Effector CD8-positive, alpha-beta T cell (primary cell): Measurements from ENCODE around the gene CPS1.

Experiments used
- DNase-seq: peaks from one replicate; lab custom pipeline; 2025; lab: John Stamatoyannopoulos, UW
- total RNA-seq, 4 experiments: gene quantifications; one replicate each; lab custom pipeline; 2026; lab: John Stamatoyannopoulos, UW

The CPS1 gene
- total RNA-seq, result 0 to 1.4 (median 0.61) reads per million in 4 experiments

DNA sequence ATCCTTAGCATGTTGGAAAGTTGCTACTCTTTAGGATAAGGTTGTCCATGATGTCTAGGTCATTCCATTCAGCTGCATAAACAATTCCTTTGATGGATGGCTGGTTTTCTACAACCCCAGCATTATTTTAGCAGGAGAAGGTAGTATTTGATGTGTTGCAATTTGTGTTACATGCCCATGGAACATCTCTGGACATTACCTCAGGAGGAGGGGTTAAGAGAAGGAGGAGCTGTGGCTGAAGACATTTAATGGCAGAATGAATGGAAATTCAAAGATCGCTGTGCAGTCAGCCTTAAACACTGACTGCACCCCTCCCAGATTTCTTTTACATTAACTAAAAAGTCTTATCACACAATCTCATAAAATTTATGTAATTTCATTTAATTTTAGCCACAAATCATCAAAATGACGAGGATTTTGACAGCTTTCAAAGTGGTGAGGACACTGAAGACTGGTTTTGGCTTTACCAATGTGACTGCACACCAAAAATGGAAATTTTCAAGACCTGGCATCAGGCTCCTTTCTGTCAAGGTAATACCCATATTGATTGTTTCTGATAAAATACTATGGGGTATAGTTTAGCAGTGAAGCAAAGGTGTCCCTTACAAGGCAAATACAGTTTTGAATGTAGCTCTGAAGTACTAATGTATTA is at the start of gene CPS1:
CPS1 (plus strand) TSS at position 271 of the 652 bp plus-strand sequence; CDS start at position 406, 135 bp downstream.
- no peak for DNase-seq

DNA sequence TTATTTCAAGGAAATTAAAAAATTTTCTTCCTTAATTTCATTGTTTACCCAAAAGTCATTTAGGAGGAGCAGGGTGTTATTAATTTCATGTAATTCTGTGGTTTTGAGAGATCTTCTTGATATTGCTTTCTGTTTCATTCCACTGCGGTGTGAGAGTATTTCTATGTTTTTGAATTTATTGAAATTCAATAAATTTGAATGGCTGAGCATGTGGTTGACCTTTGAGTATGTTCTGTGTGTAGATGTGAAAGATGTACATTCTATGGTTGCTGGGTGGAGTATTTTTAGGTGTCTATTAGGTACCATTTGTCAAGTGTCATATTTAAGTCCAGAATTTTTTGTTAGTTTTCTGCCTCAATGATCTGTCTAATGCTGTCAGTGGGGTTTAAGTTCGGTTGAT is 40.5 kb upstream of the CPS1 start:
- no peak for DNase-seq

DNA sequence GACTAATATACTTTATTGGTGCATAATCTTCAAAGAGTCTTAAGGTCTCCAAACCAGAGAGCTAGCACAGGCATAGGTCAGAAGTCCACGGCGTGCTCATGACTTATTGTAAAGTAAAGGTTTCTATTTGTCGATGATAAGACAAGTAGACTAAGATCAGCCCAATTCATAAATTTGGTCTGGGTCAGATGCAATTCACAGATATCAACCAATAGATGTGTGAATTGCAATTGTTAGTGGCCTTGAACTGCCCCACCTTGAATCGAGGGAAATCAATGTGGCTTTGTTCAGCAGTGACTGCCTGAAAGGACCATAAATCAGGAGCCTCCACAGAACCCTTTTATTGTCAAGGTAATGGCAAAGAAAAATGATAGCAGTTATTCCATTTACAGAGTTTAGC is 39.1 kb upstream of the CPS1 start:
- no peak for DNase-seq

DNA sequence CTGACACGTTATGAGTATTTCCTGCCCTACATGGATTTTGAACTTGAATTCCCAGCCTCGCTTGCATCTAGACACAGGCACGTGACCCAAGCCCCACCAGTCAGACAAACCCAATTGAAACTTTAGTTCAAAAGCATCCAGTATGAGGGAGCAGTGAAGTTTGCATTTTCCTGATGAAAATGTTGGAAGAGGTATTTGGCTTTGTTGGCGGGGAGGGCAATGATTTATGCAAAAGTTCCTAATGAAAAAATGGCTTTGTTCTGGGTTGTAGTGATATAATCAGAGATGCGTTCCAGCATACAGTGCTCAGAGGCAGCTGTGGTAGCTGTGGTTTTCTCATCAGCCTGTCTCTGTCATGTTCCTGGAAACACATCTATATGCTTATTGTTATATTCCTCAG is 36.8 kb upstream of the CPS1 start:
- DNase-seq, result no peak

DNA sequence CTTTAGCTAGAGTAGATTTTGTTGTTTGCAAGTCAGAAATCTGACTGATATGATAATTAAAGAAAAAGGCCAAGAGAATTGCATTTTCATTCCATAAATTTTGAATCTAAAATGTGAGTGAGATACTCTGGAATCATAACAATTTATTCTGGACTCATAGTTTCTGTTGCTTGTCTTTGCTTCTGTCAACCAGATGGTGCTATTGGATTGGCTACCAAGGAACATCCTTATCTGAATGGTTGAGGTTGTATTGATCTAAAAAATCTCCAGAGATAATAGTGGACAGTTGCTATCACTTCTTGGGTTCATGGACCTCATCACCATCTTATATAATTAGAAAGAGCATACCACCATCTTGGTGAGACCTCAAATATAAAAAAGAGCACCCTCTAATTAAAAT is 34.0 kb upstream of the CPS1 start:
- no peak for DNase-seq

DNA sequence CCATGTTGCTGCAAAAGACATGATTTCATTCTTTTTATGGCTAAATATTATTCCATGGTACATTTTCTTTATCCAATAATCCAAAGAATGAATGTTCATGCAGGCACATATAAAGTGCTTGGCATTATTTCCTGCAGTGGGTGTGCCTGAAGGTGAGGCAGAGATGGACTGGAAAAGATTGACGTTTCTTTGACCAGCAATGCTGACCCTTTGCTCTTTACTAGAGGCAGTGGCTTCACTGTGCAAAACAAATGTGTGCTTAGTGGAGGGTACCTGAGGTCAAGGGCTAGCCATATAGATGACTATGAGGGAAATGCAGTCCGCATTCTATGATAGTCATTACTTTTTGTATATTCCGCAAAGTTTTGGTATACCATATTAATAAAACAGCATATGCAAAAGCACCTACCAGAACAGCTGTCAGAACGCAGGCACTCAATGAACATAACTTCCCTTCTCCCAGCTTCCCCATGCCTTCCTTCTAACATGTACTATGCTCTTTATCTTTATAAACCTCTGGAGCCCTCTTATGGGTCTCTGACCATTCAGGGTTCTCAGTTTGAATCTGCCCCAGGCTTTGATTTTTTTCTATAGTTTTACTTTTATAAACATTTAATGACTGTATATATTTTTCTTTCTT is 32.6 kb upstream of the CPS1 start:
- no peak for DNase-seq

DNA sequence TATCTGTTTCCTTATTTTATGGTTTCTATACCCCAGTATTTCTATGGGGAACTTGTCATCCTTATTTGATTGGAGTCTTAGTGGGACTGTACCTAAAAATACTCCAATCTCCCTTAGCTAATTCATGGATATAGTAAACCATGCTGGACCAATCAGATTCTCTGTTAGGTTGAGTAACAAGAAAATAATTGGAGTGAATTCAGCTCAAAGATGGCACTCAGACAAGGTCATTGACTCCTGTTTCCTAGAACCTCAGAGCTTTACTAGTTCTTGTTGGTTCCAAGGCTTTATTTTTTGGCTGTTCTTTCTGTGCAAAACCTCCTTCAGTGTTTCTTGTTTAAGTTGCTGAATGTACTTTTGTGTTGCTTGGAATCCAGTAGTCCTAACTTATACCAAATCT is 31.9 kb upstream of the CPS1 start:
- DNase-seq, result no peak

DNA sequence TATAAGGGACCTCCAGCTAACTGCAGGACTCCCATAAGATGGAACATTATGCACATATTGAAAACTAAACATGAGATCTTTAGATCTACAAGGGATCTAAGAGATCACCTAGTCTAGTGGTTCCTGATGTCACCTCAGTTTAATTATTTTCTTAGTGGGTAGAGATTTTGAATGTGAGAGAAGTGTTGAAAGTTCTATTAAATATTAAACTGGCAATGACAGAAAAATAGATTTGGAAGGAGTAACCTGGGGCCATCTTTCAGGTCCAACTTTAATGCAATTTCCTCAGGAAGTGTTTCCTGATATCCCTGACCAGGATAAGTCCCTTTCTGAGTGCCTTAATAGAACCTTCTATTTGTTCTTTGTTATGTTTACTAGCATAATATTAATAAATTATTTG is 29.1 kb upstream of the CPS1 start:
- no peak for DNase-seq

DNA sequence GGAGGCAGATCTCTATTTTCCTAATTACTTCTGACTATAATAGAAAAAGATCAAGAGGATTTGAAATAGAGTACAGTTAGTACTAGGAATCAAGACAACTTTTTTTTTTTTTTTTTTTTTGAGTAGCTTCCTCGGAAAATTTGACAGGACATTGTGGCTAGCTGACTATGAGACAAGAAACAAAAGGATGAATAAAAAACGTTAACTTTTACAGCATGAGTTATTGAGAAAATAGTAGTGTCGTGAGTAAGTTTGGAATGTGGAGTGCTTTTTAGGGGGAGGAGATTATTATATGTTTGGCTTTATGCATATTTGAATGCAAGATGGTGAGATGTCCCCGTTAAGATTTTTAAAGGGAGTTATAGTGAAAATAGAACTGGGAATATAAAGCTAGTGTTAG is 27.7 kb upstream of the CPS1 start:
- no peak for DNase-seq

DNA sequence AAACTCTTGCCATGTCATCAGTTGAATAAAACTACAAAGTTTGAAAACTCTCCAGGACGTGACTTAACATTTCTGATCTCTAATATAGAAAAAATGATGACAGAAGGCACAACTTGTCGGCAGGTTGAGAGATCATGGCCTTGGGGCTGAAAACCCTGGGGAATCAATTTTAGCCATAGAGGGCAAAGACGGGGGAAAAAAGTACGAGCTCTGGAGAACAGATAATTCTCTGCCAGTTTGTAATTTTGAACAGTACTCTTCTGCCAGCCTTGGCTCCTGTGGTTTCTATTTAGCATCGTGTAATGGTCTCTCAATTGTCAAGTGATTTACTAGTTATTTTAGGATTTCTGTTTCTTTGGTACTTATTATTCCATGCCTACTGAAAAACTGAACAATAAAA is 25.3 kb upstream of the CPS1 start:
- DNase-seq, result no peak

DNA sequence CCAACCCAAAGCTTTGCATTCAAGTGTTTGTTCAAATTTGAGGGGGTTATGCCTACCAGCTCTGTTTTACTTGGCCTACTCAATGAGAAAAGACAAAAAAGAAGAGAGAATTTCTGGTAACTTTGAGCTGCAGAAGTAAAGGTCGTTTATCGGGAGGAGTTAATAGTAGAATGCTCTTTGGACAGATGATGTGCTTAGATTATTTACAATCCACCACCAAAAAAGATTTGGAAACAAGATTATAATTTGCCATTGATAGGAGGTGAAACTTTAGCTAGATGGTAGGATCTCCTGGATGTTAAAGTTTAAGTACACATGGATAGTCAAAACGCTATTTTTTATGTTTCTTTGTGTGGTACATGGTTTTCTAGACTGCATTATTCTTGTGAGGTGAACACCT is 24.9 kb upstream of the CPS1 start:
- DNase-seq, result no peak

DNA sequence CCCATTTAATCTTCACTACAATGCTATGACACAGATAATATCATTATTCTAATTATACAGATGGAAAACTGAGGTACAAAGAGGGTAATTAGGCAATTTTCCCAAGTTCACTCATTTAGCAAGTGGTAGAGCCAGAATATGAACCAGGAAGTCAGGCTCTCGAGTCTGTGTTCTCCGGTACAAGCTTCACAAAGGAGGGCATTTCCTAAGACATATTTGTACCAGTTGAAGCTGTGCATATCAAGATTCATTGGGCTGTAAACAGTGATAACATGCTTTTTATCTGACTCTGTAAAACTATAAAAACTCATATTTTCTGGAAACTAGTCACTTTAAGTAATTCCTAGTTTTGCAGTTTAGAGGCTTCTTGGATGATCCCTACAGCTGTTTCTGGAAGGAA is 23.0 kb upstream of the CPS1 start:
- no peak for DNase-seq

DNA sequence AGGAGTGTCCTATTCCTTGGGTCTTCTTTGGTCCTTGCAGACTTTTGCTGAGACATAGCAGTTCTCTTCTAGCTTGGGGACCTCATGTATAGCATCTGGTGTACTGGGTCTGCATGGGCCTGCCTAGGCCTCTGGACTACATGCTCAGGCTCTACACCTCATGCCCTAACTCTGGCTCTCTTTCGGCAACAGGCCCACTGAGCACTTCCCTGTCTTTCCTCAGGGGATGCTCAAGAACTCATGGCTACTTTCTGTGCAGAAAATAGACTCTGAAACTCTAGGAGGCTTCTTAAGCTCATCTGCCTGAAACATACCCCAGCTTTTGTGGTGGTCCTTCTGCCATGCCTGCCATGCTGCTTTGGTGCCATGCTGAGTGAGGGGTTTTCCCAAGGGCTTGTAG is 21.5 kb upstream of the CPS1 start:
- no peak for DNase-seq

DNA sequence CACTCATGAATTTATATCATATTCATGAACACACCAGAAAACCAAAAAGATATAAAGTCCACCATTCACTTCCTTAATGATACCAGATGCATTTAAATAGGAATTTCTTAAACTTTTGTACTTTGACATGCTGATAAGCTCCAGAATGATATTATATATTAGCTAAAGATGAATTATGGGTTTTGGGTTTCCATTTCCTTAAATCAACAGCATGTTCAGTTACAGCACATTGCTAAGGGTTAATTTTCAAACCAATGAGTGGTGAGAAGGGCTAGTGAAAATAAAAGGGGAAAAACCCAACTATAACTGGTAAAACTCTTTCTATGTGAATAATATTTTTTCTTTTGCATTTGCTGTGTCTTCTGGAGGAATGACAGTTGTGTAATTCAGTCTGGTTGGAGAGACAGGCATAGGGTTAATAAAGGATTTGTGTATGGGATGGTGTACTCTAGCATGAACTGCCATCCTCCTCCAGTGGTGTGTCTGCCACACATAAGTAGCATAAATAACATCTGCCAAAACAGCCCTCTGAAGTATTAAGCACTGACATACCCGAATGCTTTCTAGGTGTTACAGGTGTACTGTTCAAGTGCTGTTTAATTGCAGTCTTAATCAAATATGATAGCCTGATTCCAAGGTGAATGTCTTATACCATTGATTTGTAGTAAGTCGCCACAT is 19.3 kb upstream of the CPS1 start:
- no peak for DNase-seq

DNA sequence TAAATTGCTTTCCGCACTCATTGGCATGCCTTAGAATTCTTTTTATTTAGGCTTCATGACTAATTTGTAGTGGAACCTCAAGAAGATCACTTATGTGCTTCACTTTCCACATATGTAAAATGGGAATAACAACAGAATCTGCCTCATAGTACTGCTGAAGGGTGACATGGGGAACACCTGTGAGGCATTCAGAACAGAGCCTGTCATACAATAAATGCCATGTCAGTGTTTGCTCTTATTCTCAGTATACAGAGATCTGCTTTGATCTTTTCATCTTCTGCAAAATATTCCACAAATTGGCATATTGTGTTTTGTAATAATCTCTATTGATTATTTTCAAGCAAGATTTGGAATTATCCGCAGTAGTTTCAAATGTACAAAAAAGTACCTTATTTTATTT is 17.4 kb upstream of the CPS1 start:
- no peak for DNase-seq

DNA sequence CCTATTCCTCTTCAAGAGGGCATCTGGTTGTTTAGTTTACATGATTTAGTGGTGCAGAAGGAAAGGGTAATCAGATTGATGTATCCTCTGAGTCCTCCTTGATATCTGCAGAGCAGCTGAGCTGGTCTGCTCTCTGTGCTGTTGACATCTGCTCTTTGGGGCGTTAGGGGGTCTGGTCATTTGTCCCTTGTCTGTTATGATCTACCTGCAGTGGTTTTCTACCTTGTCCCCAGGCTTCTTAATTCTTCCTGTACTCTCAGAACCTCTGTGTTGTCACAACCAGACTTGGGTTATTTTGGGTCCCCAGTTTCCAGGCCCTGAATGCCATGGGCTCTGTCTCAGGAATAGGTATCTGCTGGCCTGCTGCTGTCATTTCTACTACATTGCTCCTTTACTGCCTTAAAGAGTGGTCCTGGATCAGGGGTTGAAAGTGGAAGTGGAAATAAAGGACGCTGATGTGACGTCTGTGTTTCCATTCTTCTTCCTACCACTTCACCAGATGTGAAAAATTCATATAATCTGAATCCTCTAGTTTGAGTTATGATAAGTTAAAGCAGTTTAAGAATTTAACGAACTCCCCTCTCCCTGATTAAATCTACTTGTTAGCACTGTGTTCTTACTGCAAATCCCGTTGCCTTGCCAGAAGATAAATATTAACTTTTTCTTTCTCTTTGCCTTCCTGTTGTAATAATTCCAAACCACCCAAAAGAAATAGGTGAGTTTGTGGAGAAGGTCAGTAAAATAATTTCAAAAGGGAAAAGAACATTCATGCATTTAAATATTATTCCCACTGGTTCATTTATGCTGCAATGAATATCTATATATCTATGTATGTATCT is 16.6 kb upstream of the CPS1 start:
- DNase-seq, result no peak

DNA sequence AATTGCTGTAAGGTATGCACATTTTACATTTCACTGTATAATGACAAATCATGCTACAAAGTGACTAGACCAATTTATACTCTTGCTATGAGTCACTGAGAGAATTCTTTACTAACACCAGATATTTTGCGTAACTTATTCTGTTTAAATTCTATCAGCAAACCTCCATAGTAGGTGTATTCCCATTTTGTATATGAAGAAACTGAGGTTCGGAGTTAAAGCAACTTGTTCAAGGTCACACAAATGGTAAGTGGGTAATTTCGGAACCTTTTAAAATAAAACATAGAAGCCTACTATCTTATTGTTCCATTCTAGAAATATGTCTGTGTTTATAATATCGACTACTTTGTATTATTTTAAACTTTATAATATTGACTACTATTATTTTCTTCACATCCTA is 15.9 kb upstream of the CPS1 start:
- no peak for DNase-seq

DNA sequence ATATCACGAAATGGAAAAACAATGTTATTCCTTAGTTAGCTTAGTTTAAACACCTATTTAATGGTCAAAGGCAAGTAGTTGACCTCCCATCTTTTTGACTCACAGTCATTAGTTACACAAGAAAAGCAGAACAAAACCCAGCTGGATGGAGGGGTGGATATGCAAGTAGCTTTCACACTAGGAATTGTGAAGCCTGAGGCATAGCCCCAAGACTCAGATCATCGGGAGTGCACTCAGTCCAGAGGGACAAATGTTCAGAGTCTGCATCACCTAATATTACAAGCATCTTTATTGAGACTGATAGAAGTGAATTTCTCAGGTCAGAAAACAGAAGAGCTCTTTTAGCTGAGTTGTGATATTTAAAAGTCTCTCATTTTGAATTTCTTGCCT is 15.5 kb upstream of the CPS1 start:
- no peak for DNase-seq

DNA sequence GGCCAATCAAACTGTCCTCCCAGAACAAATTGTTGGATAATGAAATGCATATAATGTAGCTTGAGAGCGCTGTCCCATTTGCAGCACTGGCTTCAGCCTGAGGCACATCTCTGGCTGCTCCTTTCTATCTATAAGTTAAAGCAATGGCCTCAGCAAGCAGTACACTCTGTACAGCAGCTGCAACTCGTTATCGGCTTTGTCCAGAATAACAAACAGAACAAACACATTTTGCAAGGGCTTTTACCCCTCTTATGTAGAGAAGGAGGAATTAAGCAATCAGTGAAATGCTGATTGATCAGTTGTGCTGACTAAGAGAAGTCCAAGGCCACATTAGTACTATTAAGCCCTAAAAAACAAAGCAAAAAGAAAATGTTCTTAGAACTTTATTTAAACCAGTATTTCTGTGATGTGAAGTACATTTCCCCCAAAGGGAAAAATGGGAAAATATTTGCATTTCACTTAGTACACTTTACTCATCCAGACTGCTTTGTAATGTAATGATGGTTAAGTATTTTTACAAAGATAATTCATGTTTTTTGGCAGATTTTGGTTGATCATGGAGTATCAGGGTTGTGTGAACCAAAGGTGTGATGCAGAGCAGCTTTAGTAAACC is 15.0 kb upstream of the CPS1 start:
- DNase-seq, result no peak

DNA sequence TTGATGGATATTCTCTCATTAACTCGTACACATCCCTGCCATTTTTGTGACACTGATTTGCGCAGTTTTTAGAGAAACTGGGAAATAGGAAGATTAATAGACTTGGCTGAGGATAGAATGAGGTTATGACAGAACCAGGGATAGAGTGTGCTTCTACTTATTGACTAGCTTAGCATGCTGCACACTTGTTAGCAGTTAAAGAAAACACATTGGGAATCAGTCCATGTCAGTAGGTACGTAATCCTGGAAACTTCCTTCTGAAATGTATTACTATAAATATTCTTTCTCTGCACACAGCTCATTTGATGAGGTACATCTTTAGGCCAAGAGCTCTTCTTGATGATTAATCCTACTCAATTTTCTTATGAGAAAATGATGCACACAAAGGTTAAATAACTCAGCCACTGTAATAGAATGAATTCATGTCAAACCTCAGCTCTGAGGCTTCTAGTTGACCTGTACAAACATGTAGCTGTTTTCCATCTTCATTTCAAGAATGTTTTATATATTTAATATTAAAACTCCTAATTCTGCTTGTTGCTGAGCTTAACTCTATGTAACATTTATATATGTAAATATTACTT is 12.3 kb upstream of the CPS1 start:
- no peak for DNase-seq

DNA sequence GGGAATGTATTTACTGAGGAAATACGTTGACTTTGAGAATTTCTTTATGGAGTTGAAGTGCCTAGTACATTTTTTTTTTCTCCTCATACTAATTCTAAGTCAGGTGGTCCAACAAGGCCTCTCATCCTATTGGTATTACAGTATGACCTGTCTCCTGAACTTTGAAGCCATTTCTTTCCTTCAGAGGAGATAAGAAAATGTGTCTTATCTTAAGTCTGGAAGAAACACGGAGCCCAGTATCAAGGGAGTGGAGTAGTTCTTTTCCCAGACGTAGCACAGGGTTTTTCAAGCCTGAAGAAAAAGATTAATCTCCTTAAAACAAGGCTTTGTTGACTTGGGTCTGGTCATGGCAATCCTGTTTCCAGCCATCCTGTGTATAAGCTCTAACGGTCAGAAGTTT is 11.6 kb upstream of the CPS1 start:
- DNase-seq, result no peak
